GM12891 (cell line): ENCODE results near the gene PLD1.

ENCODE experiments used
- POLR2A ChIP-seq: IDR thresholded peaks from 2 replicates; pipeline ENCODE4 v1.6.1; 2011; ENCODE audit warnings: low read depth, low read length, control low read depth
- POLR2AphosphoS5 ChIP-seq: IDR thresholded peaks from 2 replicates; pipeline ENCODE4 v1.6.1; 2011; ENCODE audit warnings: low read depth, low read length, control low read depth

DNA sequence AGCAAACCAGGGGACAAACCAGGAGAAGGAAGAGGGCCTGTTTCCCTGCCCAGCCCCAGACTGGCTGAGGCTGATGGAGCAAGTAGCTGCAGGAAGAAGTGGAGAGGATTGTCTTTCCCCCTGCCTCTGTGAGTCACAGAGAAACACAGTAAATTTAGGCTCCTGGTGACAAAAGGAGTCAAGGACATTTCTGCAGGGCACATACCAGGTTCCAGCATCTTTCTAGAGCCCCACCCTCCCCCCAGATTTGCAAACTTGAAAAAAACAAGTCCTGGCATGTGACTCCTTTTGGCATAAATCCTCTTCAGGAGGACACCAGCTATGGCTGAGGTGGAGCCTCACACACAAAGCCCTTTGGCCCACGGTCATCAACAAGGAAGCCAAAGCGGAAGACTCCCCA, 17.8 kb downstream of the PLD1 start:
- TF ChIP-seq POLR2A (no peak), POLR2AphosphoS5 (no peak)
